GM21619 (cell line): Measurements from ENCODE around the gene S100A16.
"Not testable (repeated sequence)": the region's sequence is repeated elsewhere in the genome, so short reads cannot be mapped to it uniquely, and the experiment has no call there.

Experiments used
- ATAC-seq: cut with Tn5 transposase; IDR thresholded peaks from one replicate; pipeline ENCODE4 v1.9.1; 2021; ENCODE audit not compliant: unreplicated experiment

Gene S100A16

GRCh38 chr1:153588033-153588432 lies 24.9 kb downstream of the S100A16 start:
- not testable (repeated sequence) for ATAC-seq

GRCh38 chr1:153587314-153587713 lies 25.6 kb downstream of the S100A16 start:
- no peak for ATAC-seq

GRCh38 chr1:153586347-153586746 lies 26.6 kb downstream of the S100A16 start:
- no peak for ATAC-seq

GRCh38 chr1:153585006-153585405 lies 27.9 kb downstream of the S100A16 start:
- no peak for ATAC-seq

GRCh38 chr1:153583976-153584375 lies 29.0 kb downstream of the S100A16 start:
- ATAC-seq = no peak

- not testable (repeated sequence) for ATAC-seq
Observed at GRCh38 chr1:153583514-153583913, 29.4 kb downstream of the S100A16 start.

GRCh38 chr1:153582836-153583235 lies 30.1 kb downstream of the S100A16 start:
- not testable (repeated sequence) for ATAC-seq

GRCh38 chr1:153578936-153579335 lies 34.0 kb downstream of the S100A16 start:
- ATAC-seq = no peak

GRCh38 chr1:153578490-153578889 lies 34.4 kb downstream of the S100A16 start:
- no peak for ATAC-seq

- ATAC-seq = no peak
Observed at GRCh38 chr1:153577624-153578051, 35.3 kb downstream of the S100A16 start.

GRCh38 chr1:153577138-153577537 lies 35.8 kb downstream of the S100A16 start:
- ATAC-seq = no peak

- not testable (repeated sequence) for ATAC-seq
Observed at GRCh38 chr1:153575497-153575896, 37.4 kb downstream of the S100A16 start.

- not testable (repeated sequence) for ATAC-seq
Observed at GRCh38 chr1:153575081-153575491, 37.9 kb downstream of the S100A16 start.

- no peak for ATAC-seq
Observed at GRCh38 chr1:153573351-153573750, 39.6 kb downstream of the S100A16 start.

GRCh38 chr1:153572569-153573015 lies 40.3 kb downstream of the S100A16 start:
- ATAC-seq = no peak

- no peak for ATAC-seq
Observed at GRCh38 chr1:153571706-153572105, 41.2 kb downstream of the S100A16 start.

GRCh38 chr1:153570874-153571273 lies 42.1 kb downstream of the S100A16 start:
- ATAC-seq = no peak

GRCh38 chr1:153569465-153569864 lies 43.5 kb downstream of the S100A16 start:
- ATAC-seq = no peak

- ATAC-seq = no peak
Observed at GRCh38 chr1:153568367-153569099, 44.4 kb downstream of the S100A16 start.

- no peak for ATAC-seq
Observed at GRCh38 chr1:153567621-153568366, 45.1 kb downstream of the S100A16 start.

GRCh38 chr1:153566414-153567371 lies 46.2 kb downstream of the S100A16 start:
- peak; percentile 47 for ATAC-seq
